AG10803 (cell line): ENCODE measurements around the gene PRKAG3.

ENCODE experiments used
- DNase-seq: peaks from one replicate; pipeline ENCODE4 v3.0.0; 2010; ENCODE audit warnings: low read depth
- H3K4me3 ChIP-seq: 2 replicates; pipeline ENCODE4 v1.5.1; 2011; ENCODE audit warnings: mild to moderate bottlenecking, low read length, control low read depth
- CTCF ChIP-seq: conservative IDR thresholded peaks from 2 replicates; pipeline ENCODE4 v1.5.1; 2011; ENCODE audit warnings: mild to moderate bottlenecking, low read length, control low read depth, inconsistent platforms

The PRKAG3 gene

GRCh38 chr2:218877891-218878290 is 46.3 kb upstream of the PRKAG3 start:
- TF ChIP-seq CTCF, result no peak
- no peak for DNase-seq
- H3K4me3 ChIP-seq, result no peak overlapping the region

GRCh38 chr2:218877331-218877730 is 45.7 kb upstream of the PRKAG3 start:
- TF ChIP-seq CTCF, result no peak
- no peak for DNase-seq
- no peak overlapping the region for H3K4me3 ChIP-seq

GRCh38 chr2:218876562-218877219 is 45.1 kb upstream of the PRKAG3 start:
- DNase-seq, result peak; percentile 54
- no peak overlapping the region for H3K4me3 ChIP-seq
- peak; percentile 95 for TF ChIP-seq CTCF

GRCh38 chr2:218875692-218876246 is 44.2 kb upstream of the PRKAG3 start:
- H3K4me3 ChIP-seq, result no peak overlapping the region
- TF ChIP-seq CTCF, result no peak
- DNase-seq, result no peak

GRCh38 chr2:218873359-218874194 is 42.0 kb upstream of the PRKAG3 start:
- no peak overlapping the region for H3K4me3 ChIP-seq
- DNase-seq, result no peak

GRCh38 chr2:218872645-218873358 is 41.2 kb upstream of the PRKAG3 start:
- no peak for TF ChIP-seq CTCF
- DNase-seq, result no peak
- H3K4me3 ChIP-seq, result no peak overlapping the region

More at GRCh38 chr2:218873359-218874194, 42.0 kb upstream of the PRKAG3 start:
- TF ChIP-seq CTCF, result no peak
